IMR-90 (cell line): ENCODE results near the gene ITIH4.

Source experiments
- BHLHE40 ChIP-seq: fragments of 150-350 bp; IDR thresholded peaks from 2 replicates; pipeline ENCODE4 v1.6.1; 2016; ENCODE audit warnings: mild to moderate bottlenecking, low read depth, low read length
- CTCF ChIP-seq: conservative IDR thresholded peaks from 2 replicates; pipeline ENCODE4 v1.5.1; 2012; ENCODE audit warnings: mild to moderate bottlenecking, low read depth, low read length, improper control_type of control experiment
- ELK1 ChIP-seq: fragments of 150-350 bp; IDR thresholded peaks from 2 replicates; pipeline ENCODE4 v1.6.1; 2016; ENCODE audit warnings: low read depth, mild to moderate bottlenecking, low read length, moderate library complexity, borderline replicate concordance
- POLR2A ChIP-seq: IDR thresholded peaks from 2 replicates; pipeline ENCODE4 v1.6.1; 2012; ENCODE audit warnings: mild to moderate bottlenecking, low read depth, low read length
- RAD21 ChIP-seq: IDR thresholded peaks from 2 replicates; pipeline ENCODE4 v1.6.1; 2012; ENCODE audit warnings: low read length, improper control_type of control experiment
- RFX5 ChIP-seq: IDR thresholded peaks from 2 replicates; pipeline ENCODE4 v1.8.0; 2012; ENCODE audit warnings: low read depth, mild to moderate bottlenecking, low read length, moderate library complexity
- USF2 ChIP-seq: fragments of 150-350 bp; IDR thresholded peaks from 2 replicates; pipeline ENCODE4 v1.6.1; 2017; ENCODE audit warnings: mild to moderate bottlenecking, antibody characterized with exemption, low read length, low read depth

GRCh38 chr3:52771702-52772101, 58.8 kb downstream of the ITIH4 start:
- TF ChIP-seq CTCF = no peak
- no peak for TF ChIP-seq RFX5
- TF ChIP-seq RAD21 = no peak
- no peak for TF ChIP-seq BHLHE40
- TF ChIP-seq POLR2A = no peak
- no peak for TF ChIP-seq ELK1
- no peak for TF ChIP-seq USF2
